H1 (cell line): ENCODE data around the gene SFXN1. TPM values are rescaled to one million over a fixed set of nuclear protein-coding genes. Genes with fewer than 3 reads are reported as not detected.

Experiments used
- CBX5 ChIP-seq: fragments of 300-800, 300-1000 bp; sonication (generic); IDR thresholded peaks from 2 replicates; pipeline ENCODE4 v1.7.1; 2016; ENCODE audit warnings: antibody characterized with exemption, low read length, low read depth
- KDM1A ChIP-seq: fragments of 200-600, 300-600 bp; sonication (generic); IDR thresholded peaks from 2 replicates; pipeline ENCODE4 v1.7.1; 2016; ENCODE audit warnings: mild to moderate bottlenecking, low read length, borderline replicate concordance
- MAFK ChIP-seq: IDR thresholded peaks from 2 replicates; pipeline ENCODE4 v1.6.1; 2012; ENCODE audit warnings: low read depth, mild to moderate bottlenecking, improper control_type of control experiment, low read length
- NANOG ChIP-seq: IDR thresholded peaks from 2 replicates; pipeline ENCODE4 v1.6.1; 2011; ENCODE audit warnings: low read length, low read depth, mild to moderate bottlenecking, inconsistent platforms; ENCODE audit not compliant: insufficient read depth, poor library complexity, severe bottlenecking
- NRF1 ChIP-seq: IDR thresholded peaks from 2 replicates; pipeline ENCODE4 v1.6.1; 2011; ENCODE audit warnings: mild to moderate bottlenecking, low read depth, low read length, improper control_type of control experiment
- RAD21 ChIP-seq, 2 experiments: IDR thresholded peaks in 1 of 2; conservative IDR thresholded peaks in 1 of 2; 2 replicates each; pipeline ENCODE4 v1.6.1; 2011; ENCODE audit warnings: low read depth in 2 of 2, low read length in 2 of 2, improper control_type of control experiment in 1 of 2, inconsistent platforms in 1 of 2, mild to moderate bottlenecking in 1 of 2, moderate library complexity in 1 of 2
- RBBP5 ChIP-seq: IDR thresholded peaks from 2 replicates; pipeline ENCODE4 v1.7.1; 2012; ENCODE audit warnings: low read depth, mild to moderate bottlenecking, inconsistent platforms, low read length, moderate library complexity, borderline replicate concordance
- RXRA ChIP-seq: IDR thresholded peaks from 2 replicates; pipeline ENCODE4 v1.6.1; 2011; ENCODE audit warnings: low read depth, mild to moderate bottlenecking, low read length, moderate library complexity; ENCODE audit not compliant: insufficient read depth
- TAF7 ChIP-seq: optimal IDR thresholded peaks from 2 replicates; pipeline ENCODE3; 2011; ENCODE audit warnings: low read depth, mild to moderate bottlenecking, inconsistent platforms, low read length, moderate library complexity, borderline replicate concordance
- polyA plus RNA-seq, 7 experiments: library from polyadenylated mRNA; depleted of rRNA in 3 of 7; stranded (reverse) in 5 of 7; unstranded in 2 of 7; fragments of >200 nt in 5 of 7; fragments of 200-250 nt in 2 of 7; gene quantifications; 1 replicate in 5 of 7; 2 replicates in 1 of 7; 4 replicates in 1 of 7; pipeline versions ENCODE4 v1.2.1 to v1.2.3, GENCODE V29; 2011 to 2013; ENCODE audit warnings: missing spikeins in 2 of 7, mixed read lengths in 2 of 7
- total RNA-seq: library from RNA; stranded (reverse); fragmentation: NEBNext Ultra II Directional; extraction: Animal tissue kit (Norgen Biotek cat#: 25700); gene quantifications from 2 replicates; pipeline ENCODE4 v1.2.1, GENCODE V29; 2021

SFXN1 gene
- total and polyA plus RNA-seq, 2 of the 8 experiments (the other 6 are each of a cell fraction or from before 2014, with no cell fraction given): 72.7 to 97.6 TPM

GRCh38 chr5:175573493-175574269, 95.3 kb downstream of the SFXN1 start (continued):
- TF ChIP-seq TAF7 (no peak), MAFK (no peak), NRF1 (no peak), KDM1A (no peak), RAD21 (IDR thresholded peaks at IDR 0.05 in 1 of 2, conservative IDR thresholded peaks at IDR 0.05 in 1 of 2; ENCODE audit: low read depth in 2 of 2, low read length in 2 of 2) (0 out of 4 replicates have a peak, but pooled peaks of 1 of the 2 experiments have one; percentile 2), CBX5 (no peak), RXRA (no peak), NANOG (no peak), RBBP5 (0 out of 2 replicates have a peak, but pooled peaks have one; percentile 65)
